ENCODE measurements around the gene CCSER2.
"Not testable (repeated sequence)": the region's sequence is repeated elsewhere in the genome, so short reads cannot be mapped to it uniquely, and the experiment has no call there.

- not testable (repeated sequence) for TF ChIP-seq CTCF (optimal IDR thresholded peaks at IDR 0.05 in 1 of 3, IDR thresholded peaks at IDR 0.05 in 1 of 3, conservative IDR thresholded peaks at IDR 0.05 in 1 of 3; ENCODE audit: extremely low read depth in 1 of 3, insufficient read depth in 2 of 3, low read length in 3 of 3); EZH2 (IDR thresholded peaks at IDR 0.05; ENCODE audit: low read length)
These were observed 197.4 kb downstream of the CCSER2 start for GRCh38 chr10:84525807-84526182.
